ENCODE measurements around the gene MORN2. TPM values are rescaled to one million over a fixed set of nuclear protein-coding genes. Genes with fewer than 3 reads are reported as not detected.

Gene MORN2
- total RNA-seq, 1 experiment from 2014 or later = 8.0 TPM

DNA sequence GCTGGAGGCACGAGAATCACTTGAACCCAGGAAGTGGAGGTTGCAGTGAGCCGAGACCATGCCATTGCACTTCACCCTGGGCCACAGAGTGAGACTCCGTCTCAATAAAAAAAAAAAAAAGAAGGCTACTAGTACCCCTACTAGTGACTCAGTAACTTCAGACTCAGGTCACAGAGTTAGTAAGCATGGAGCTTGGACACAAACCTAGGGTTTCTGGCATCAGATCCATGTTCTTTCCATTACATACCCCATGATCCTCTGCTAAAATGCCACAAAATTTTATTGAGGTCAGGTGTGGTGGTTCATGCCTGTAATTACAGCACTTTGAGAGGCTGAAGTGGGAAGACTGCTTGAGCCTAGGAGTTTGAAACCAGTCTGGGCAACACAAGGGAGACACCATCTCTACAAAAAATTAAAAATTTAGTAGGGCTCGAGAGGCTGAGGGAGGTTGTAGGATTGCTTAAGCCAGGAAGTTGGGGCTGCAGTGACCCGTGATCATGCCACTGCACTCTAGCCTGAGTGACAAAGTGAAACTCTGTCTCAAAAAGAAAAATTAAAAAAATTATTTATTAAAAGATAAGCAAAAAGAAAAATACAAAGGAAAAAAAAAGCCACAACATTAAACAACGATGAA lies 45.1 kb upstream of the MORN2 start:
- no peak overlapping the region for H4K5ac ChIP-seq (ENCODE audit: insufficient read length, low read depth, low read length)
- H2BK15ac ChIP-seq (ENCODE audit: low read depth, low read length) = no peak overlapping the region
- no peak overlapping the region for H3K4me3 Mint-ChIP-seq
- H3K4me1 Mint-ChIP-seq = peaks cover 6 to 8% of the 10 kb centered on the region in 2 experiments; a peak in 2 of 4 replicates
- no peak overlapping the region for H2AFZ ChIP-seq (ENCODE audit: low read length)
- TF ChIP-seq, protein P1, sequence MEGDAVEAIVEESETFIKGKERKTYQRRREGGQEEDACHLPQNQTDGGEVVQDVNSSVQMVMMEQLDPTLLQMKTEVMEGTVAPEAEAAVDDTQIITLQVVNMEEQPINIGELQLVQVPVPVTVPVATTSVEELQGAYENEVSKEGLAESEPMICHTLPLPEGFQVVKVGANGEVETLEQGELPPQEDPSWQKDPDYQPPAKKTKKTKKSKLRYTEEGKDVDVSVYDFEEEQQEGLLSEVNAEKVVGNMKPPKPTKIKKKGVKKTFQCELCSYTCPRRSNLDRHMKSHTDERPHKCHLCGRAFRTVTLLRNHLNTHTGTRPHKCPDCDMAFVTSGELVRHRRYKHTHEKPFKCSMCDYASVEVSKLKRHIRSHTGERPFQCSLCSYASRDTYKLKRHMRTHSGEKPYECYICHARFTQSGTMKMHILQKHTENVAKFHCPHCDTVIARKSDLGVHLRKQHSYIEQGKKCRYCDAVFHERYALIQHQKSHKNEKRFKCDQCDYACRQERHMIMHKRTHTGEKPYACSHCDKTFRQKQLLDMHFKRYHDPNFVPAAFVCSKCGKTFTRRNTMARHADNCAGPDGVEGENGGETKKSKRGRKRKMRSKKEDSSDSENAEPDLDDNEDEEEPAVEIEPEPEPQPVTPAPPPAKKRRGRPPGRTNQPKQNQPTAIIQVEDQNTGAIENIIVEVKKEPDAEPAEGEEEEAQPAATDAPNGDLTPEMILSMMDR (conservative IDR thresholded peaks at IDR 0.05) = no peak
- H3K27ac Mint-ChIP-seq = no peak overlapping the region
- H3K79me1 ChIP-seq (ENCODE audit: insufficient read depth, low read depth, low read length, poor library complexity, severe bottlenecking) = no peaks in the 10 kb centered on the region
- H2BK5ac ChIP-seq (ENCODE audit: insufficient read length, low read length) = no peak overlapping the region
- no peak overlapping the region for H3K56ac ChIP-seq (ENCODE audit: insufficient read length, low read depth, low read length)
- H3K14ac ChIP-seq (ENCODE audit: insufficient read depth, low read length) = no peak overlapping the region
- H3K4ac ChIP-seq (ENCODE audit: low read depth, low read length) = no peak overlapping the region
- peaks cover 2 to 36% (median 22%) of the 10 kb centered on the region in 3 experiments; a peak in 5 of 7 replicates for H3K36me3 Mint-ChIP-seq (ENCODE audit: insufficient read depth in 1 of 3, low read depth in 3 of 3)
- H4K20me1 ChIP-seq (ENCODE audit: control insufficient read depth, insufficient read depth, insufficient read length) = no peaks in the 10 kb centered on the region
- no peak overlapping the region for H2BK12ac ChIP-seq (ENCODE audit: insufficient read length, low read depth, low read length)
- H3K27me3 ChIP-seq (ENCODE audit: insufficient read depth, low read length) = no peaks in the 10 kb centered on the region
- no peaks in the 10 kb centered on the region for H3K9me3 ChIP-seq (ENCODE audit: control insufficient read depth, low read depth, low read length)
- H3K9ac ChIP-seq (ENCODE audit: extremely low read depth, insufficient read length, low read length) = no peak overlapping the region
- no peak overlapping the region for H3K23ac ChIP-seq (ENCODE audit: insufficient read length, low read depth, low read length)
- no peak overlapping the region for H4K8ac ChIP-seq (replicated peaks; ENCODE audit: insufficient read length, low read depth, low read length)
- DNase-seq = no peak
- H3K4me2 ChIP-seq (ENCODE audit: insufficient read depth, insufficient read length, low read length) = no peak overlapping the region
- H3K27me3 Mint-ChIP-seq (ENCODE audit: low read depth) = no peaks in the 10 kb centered on the region
- no peak overlapping the region for H2BK20ac ChIP-seq (ENCODE audit: low read depth, low read length, poor library complexity, severe bottlenecking)
- H2BK120ac ChIP-seq (ENCODE audit: low read depth, low read length, poor library complexity, severe bottlenecking) = no peak overlapping the region
- H3K9me3 Mint-ChIP-seq = no peaks in the 10 kb centered on the region
- no CpG with 5 or more reads among the region's 6 CpGs for WGBS (ENCODE audit: extremely low coverage, insufficient read length, low lambda C conversion rate)
- no peak overlapping the region for H4K91ac ChIP-seq (ENCODE audit: insufficient read length, low read depth, low read length)
- no peaks in the 10 kb centered on the region for H3K79me2 ChIP-seq (ENCODE audit: insufficient read depth, low read length)
- H2AK5ac ChIP-seq (ENCODE audit: insufficient read length, low read length) = no peak overlapping the region
- H3K27ac ChIP-seq (ENCODE audit: insufficient read length, low read depth, low read length) = no peak overlapping the region
- H3K4me1 ChIP-seq (ENCODE audit: insufficient read depth, low read length) = no peaks in the 10 kb centered on the region
- no peak overlapping the region for H3K18ac ChIP-seq (ENCODE audit: insufficient read length, low read depth, low read length)
- no peak overlapping the region for H3T11ph ChIP-seq (ENCODE audit: low read length)
- H3K23me2 ChIP-seq (ENCODE audit: insufficient read length, low read depth, low read length, poor library complexity, severe bottlenecking) = no peaks in the 10 kb centered on the region
